Large intestine (tissue), 3 donors: ENCODE results near the gene MFAP4. TPM values are rescaled to one million over a fixed set of nuclear protein-coding genes. Genes with fewer than 3 reads are reported as not detected.
A peak's percentile ranks its signal among the peaks of the same experiment; 100 is the strongest.

Experiments used
- DNase-seq, 2 donors: peaks; one replicate each; pipeline versions ENCODE4 v3.0.0 to v3.0.0-alpha.2; 2013
- H3K27ac ChIP-seq: one replicate; pipeline ENCODE4 v1.5.1; 2013; ENCODE audit warnings: low read length
- H3K27me3 ChIP-seq: 2 replicates; pipeline ENCODE4 v1.6.1; 2013; ENCODE audit warnings: low read length; ENCODE audit not compliant: control insufficient read depth, insufficient read depth
- H3K36me3 ChIP-seq: 2 replicates; pipeline ENCODE4 v1.6.1; 2013; ENCODE audit warnings: low read length; ENCODE audit not compliant: control insufficient read depth, insufficient read depth
- H3K4me1 ChIP-seq: one replicate; pipeline ENCODE4 v1.6.1; 2013; ENCODE audit warnings: low read length; ENCODE audit not compliant: control insufficient read depth, insufficient read depth
- H3K4me3 ChIP-seq: one replicate; pipeline ENCODE4 v1.5.1; 2013; ENCODE audit warnings: low read length
- H3K9me3 ChIP-seq: one replicate; pipeline ENCODE4 v1.6.1; 2013; ENCODE audit warnings: mild to moderate bottlenecking, low read depth, low read length, moderate library complexity; ENCODE audit not compliant: control insufficient read depth
- WGBS: methylation state at CpG from one replicate; pipeline ENCODE4 v1.1.5; 2013; ENCODE audit warnings: low lambda C conversion rate; ENCODE audit not compliant: insufficient coverage; 5-methylcytosine and 5-hydroxymethylcytosine counted together
- polyA plus RNA-seq: library from polyadenylated mRNA; unstranded; fragments of 120-200 nt; gene quantifications from one replicate; pipeline ENCODE4 v1.2.1, GENCODE V29; 2013

The MFAP4 gene
- polyA plus RNA-seq, 1 donor: 116 TPM

DNA sequence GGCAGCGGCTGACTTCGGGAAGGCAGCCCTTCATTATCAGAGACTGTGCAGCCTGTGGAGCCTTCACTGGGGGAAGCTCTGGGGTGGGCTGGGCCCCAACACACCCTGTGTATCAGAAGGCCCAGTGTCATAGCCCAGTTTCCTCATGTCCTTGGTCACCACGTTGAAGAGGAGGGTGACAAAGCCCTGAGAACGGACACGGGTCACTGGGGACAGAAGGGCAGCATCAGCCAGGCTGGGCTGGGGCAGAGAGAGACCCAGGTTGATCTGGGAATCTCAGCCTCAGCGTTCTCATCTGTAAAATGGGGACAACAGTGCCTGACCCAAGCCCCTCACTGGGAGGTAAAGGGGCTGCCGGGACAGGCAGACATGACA is 43.7 kb downstream of the MFAP4 start:
- H3K36me3 ChIP-seq: no peaks in the 10 kb centered on the region
- H3K27ac ChIP-seq: no peak overlapping the region
- H3K9me3 ChIP-seq: peaks cover 7% of the 10 kb centered on the region
- H3K4me1 ChIP-seq: peaks cover 66% of the 10 kb centered on the region
- no peak overlapping the region for H3K4me3 ChIP-seq
- DNase-seq: no peak
- WGBS: no CpG with 5 or more reads among the region's 7 CpGs
- no peaks in the 10 kb centered on the region for H3K27me3 ChIP-seq

DNA sequence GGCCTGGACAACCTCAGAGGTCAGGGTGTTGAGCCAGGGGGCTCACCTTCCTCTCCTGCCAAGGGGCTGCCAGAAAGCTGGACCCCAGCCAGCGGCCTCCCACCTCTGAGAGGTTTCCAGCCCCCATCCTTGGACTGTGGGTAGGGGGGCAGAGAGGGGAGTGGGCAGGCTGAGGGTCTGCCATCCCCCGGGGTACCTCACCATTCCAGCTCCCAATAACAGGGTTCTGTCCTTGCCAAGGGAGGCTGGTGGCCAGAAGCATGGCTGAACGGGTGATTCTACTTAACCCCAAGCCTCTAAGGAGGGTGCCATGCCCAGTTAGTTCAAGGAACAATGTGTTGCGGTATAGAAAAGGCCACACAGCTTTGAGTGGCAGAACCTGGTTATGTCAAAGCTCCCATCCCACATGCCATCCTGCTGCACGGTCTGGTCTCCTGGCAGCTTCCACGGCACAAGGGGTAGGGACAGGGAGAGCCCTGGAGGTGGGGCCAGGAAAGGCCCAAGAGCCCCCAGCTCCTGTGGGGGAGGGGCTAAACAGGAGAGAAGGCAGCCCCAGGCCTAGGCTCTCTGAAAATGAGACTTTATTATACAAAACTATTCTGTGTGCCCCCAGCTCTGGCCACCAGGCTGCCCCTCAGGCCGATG is 44.3 kb downstream of the MFAP4 start:
- Histone ChIP-seq H3K4me1 (peaks cover 66% of the 10 kb centered on the region), H3K27me3 (no peaks in the 10 kb centered on the region), H3K27ac (peak overlapping the region; percentile 39), H3K36me3 (no peaks in the 10 kb centered on the region), H3K9me3 (peaks cover 7% of the 10 kb centered on the region), H3K4me3 (no peak overlapping the region)
- DNase-seq: no peak
- no CpG with 5 or more reads among the region's 7 CpGs for WGBS

DNA sequence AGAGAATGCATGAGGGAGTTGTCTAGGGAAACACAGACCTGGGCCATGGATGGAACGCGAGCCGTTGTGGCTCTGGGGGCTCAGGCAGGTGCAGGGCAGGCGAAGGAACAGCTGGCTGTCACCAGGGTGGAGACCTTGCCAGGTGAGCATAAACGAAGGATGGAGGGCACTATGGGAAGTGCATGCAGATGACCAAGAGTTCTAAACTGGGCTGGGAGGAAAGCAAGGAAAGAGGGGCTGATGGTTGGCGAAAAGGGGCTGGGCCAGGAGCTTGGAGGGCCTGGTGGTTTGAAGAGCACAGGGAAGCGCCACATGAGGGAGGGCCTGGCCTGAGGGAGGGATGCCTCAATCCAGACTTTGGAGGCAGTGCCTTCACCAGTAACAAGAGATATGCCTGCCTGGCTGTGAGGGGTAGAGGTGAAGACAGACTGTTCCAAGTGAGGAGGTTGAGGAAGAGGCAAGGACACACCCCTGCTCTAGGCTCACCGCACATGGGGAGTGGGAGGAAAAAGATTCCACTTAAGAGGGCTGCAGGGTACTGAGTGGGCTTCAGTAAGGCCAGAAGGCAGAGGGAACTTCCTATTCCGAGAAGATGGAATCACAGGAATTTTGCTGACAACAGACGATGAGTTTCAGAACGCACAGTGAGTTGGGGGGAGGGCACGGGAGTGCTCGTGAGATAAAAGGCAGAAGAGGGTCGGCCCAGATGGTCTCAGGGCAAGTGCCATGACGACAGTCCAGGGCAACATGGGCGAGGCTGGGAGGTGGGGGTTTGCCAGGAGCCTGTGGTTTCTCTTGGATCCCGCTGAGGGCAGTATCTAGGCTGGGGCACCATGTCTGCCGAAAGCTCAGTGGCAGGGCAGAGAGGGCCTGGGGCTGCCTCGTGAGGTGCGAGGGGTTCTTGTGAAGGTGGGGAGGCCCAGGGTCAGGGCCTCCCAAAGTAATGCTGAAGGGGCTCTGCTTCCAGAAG is 45.1 kb downstream of the MFAP4 start:
- Histone ChIP-seq H3K9me3 (peaks cover 7% of the 10 kb centered on the region), H3K27me3 (no peaks in the 10 kb centered on the region), H3K4me1 (peaks cover 66% of the 10 kb centered on the region), H3K27ac (peak overlapping the region; percentile 39), H3K4me3 (no peak overlapping the region), H3K36me3 (no peaks in the 10 kb centered on the region)
- peak in 1 of 2 donors; percentile 52 for DNase-seq
- WGBS: 67% methylated on average over 3 of the region's 20 CpGs

DNA sequence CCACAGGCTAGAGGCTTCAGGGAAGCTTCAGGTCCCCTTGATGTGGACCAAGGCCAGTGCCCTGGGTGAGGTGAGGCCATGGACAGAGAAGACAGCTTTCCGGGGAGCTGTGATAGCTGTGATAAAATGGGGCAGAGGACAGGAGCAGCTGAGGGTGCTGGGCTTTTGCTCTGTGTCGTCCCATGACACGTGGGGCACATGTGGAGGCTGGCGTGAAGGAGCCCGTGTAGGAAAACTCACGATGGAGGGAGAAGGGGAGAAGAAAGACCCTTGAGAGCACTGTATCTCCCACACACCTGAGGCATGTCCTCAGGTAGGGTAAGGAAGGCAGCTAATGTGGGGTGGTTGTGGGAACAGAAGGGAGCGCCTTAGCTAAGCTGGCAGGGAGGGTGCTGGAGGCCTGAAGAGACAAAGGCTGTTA is 45.8 kb downstream of the MFAP4 start:
- WGBS: no CpG with 5 or more reads among the region's 7 CpGs
- no peaks in the 10 kb centered on the region for H3K27me3 ChIP-seq
- no peaks in the 10 kb centered on the region for H3K36me3 ChIP-seq
- DNase-seq: no peak
- H3K27ac ChIP-seq: no peak overlapping the region
- no peak overlapping the region for H3K4me3 ChIP-seq
- peaks cover 65% of the 10 kb centered on the region for H3K4me1 ChIP-seq
- H3K9me3 ChIP-seq: peaks cover 7% of the 10 kb centered on the region

DNA sequence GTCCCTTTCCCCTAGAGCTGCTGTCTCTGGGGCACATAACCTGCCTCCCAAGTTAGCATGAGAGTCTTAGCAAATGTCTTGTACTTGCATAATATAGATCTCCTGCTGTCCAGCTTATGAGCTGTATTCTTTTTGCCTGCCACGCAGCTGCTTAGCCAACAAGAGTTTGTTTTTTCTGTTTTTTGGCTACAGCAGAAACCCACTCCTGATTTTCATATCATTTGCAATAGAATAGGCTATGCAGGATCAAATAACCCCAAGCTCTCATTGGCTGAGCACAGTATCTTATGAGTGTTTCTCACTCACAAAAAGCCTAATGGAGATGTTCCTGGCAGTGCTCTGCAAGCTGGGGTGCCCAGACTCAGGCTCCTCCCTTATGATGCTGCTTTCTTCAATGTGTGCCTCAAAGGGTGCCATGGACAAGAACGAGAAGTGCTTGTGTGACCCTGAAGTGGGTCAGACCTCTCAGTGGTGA is 47.6 kb downstream of the MFAP4 start:
- Histone ChIP-seq H3K27me3 (no peaks in the 10 kb centered on the region), H3K27ac (peak overlapping the region; percentile 85), H3K4me3 (no peak overlapping the region), H3K4me1 (peaks cover 48% of the 10 kb centered on the region), H3K9me3 (no peaks in the 10 kb centered on the region), H3K36me3 (peaks cover 6% of the 10 kb centered on the region)
- no CpG with 5 or more reads among the region's 2 CpGs for WGBS
- no peak for DNase-seq

DNA sequence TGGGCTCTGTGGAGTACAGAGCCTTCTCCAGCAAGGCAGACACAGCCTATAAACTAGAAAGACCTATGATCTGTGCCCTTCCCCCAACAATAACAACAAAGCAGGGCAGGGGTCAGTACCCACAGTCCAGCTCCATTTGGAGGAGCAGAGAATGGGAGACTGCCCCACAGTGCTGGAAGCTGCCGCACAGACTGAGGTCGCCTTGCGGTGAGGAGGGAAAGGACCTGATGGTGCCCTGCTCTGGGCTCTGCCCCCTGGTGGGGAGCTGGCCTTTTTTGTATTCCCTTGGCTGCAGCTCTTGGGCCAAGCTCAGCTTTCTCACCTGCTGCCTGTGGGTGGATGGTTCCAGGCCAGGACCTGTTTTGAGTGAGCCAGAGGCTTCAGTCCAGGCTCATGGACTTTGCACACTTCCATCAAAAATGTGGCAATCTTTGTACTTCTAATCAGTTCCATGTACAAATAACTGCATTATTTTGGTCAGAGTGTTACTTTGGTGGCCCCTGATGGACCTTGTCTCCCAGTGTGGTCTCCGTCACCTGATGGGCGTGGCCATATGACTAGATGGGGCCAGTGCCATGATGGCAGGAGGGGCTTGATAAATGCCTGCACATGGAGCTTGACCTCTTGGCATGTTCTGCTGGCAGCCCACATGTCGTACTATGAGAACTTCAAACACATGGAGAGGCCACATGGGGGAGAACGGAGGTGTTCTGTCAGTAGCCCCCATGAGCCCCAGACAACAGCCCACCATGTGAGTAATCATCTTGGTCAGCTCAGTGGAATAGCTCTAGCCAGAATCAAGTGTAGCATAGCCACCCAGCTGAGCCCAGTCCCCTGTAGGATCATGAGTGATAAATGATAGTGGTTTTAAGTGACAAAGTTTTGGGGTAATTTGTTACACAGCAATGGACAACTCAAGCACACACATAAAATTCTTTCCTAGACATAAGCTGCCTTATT is 48.7 kb downstream of the MFAP4 start:
- H3K4me3 ChIP-seq: no peak overlapping the region
- peaks cover 15% of the 10 kb centered on the region for H3K36me3 ChIP-seq
- no peaks in the 10 kb centered on the region for H3K9me3 ChIP-seq
- peak; percentile 94 to 98 for DNase-seq
- H3K27me3 ChIP-seq: no peaks in the 10 kb centered on the region
- H3K27ac ChIP-seq: peak overlapping the region; percentile 85
- H3K4me1 ChIP-seq: peaks cover 44% of the 10 kb centered on the region
- no CpG with 5 or more reads among the region's 7 CpGs for WGBS

DNA sequence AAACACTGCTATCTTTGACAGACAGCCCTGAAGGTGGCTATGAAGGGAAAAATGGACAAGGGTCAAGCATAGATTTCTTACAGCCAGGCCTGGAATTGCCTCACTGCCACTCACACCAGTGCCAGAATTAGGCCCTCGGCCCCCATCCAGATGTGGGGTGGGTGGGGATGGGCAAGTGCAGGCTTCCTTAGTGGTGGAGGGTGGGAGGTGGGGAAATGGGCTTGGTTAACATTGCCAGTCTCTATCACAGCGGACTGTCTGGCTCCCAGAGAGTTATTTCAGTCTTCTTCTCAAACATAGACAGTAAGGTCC is 49.3 kb downstream of the MFAP4 start:
- H3K36me3 ChIP-seq: peaks cover 15% of the 10 kb centered on the region
- peak in 1 of 2 donors; percentile 65 for DNase-seq
- no peak overlapping the region for H3K4me3 ChIP-seq
- peaks cover 38% of the 10 kb centered on the region for H3K4me1 ChIP-seq
- H3K27me3 ChIP-seq: no peaks in the 10 kb centered on the region
- H3K27ac ChIP-seq: peak overlapping the region; percentile 85
- no peaks in the 10 kb centered on the region for H3K9me3 ChIP-seq
- WGBS: no CpG with 5 or more reads among the region's 2 CpGs

DNA sequence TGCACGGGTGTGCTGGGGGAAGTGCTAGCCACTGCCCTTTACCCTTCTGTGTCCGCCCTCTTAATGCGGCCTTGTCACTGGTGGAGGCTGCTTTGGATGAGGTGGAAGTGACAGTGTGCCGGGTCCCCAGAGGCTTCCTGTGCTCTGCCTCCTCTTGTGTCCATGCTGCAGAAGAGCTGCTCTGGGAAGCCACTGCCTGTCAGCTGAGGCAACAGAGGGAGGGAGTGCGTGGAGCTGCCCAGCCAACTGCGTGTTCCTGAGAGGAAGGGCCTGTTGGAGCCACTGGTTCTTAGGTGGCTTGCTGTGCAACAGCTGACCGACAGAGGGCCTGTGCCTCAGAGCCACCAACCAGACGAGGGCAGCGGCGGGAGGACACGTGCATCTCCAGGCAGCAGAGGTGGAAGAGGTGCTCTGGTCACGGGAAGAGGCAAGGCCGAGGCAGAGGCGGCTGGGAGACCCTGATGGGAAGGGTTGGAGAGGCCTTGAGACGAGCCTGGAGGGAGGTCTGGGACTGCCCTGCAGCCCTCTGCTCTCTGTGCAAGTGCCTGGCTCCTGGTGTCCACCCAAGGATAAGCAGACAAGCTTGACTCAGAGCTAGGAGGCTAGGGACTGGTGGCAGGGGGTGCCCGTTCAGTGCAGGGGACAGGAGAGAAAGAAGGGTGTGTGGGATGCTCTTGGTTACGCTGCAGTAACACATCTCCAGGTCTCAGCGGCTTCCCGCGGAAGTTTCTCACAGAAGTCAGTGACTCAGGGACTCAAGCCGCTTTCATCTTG is 49.9 kb downstream of the MFAP4 start:
- Histone ChIP-seq H3K36me3 (peaks cover 16% of the 10 kb centered on the region), H3K4me3 (no peak overlapping the region), H3K27me3 (no peaks in the 10 kb centered on the region), H3K27ac (peak overlapping the region; percentile 85), H3K9me3 (no peaks in the 10 kb centered on the region), H3K4me1 (peaks cover 33% of the 10 kb centered on the region)
- WGBS: no CpG with 5 or more reads among the region's 21 CpGs
- peak; percentile 34 to 67 for DNase-seq

DNA sequence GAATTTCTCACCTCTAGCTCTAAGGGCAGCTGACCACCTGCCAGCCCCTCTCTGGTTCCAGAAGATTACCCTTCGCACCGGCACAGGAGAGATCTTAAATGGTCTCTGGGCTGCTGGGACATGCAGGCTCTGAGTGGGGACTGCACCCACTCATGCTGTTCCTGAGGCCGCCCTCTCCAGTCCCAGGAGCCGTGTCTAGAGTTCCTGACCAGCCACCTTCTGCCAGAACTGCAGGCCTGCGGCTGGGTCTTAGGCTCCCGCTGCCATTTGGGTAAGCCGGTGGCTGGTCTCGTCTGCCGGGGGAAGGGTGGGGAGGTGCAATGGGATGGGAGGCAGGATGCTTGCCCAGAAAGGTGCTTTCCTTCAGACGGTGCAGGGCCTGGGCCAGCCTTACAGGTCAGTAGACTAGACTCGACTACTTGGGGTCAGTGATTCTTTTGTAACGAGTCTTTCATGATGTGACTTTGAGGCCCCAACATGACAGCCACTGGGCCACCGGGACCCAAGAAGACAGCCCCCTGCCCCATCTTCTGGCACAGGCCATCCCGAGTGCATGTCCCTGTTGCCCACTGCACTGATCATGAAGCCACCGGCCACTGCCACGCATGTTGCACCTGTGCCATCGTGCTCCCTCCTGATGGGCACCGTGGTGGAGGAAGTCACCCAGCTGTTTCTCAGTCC is 50.9 kb downstream of the MFAP4 start:
- no peak overlapping the region for H3K27ac ChIP-seq
- peaks cover 22% of the 10 kb centered on the region for H3K36me3 ChIP-seq
- no peaks in the 10 kb centered on the region for H3K27me3 ChIP-seq
- peaks cover 28% of the 10 kb centered on the region for H3K4me1 ChIP-seq
- H3K4me3 ChIP-seq: no peak overlapping the region
- H3K9me3 ChIP-seq: no peaks in the 10 kb centered on the region
- WGBS: no CpG with 5 or more reads among the region's 18 CpGs
- no peak for DNase-seq
